SU-DHL-6 (cell line): ENCODE results near the gene CSNK2A3.

Experiments used
- CTCF ChIP-seq: fragments of 200-600 bp; sonication (generic); IDR thresholded peaks from one replicate; pipeline ENCODE4 v1.5.1; 2017; ENCODE audit warnings: antibody characterized with exemption, mild to moderate bottlenecking, low read length, moderate library complexity; ENCODE audit not compliant: insufficient read depth, poor library complexity, severe bottlenecking
- EZH2phosphoT487 ChIP-seq: fragments of 200-600 bp; sonication (generic), shearing (Covaris generic); conservative IDR thresholded peaks from 2 replicates; pipeline ENCODE4 v1.6.1; 2018; ENCODE audit warnings: mild to moderate bottlenecking, antibody characterized with exemption, low read length, moderate library complexity, mixed read lengths

- TF ChIP-seq CTCF: no peak
- no peak for TF ChIP-seq EZH2phosphoT487
These were observed 5.5 kb downstream of the CSNK2A3 start for GRCh38 chr11:11347592-11347991.
